AG20443 (cell line): ENCODE measurements around the gene RGS2.

Source experiments
- DNase-seq: peaks from one replicate; pipeline ENCODE4 v3.0.0; 2012; ENCODE audit warnings: low spot score, mixed read lengths

Gene RGS2

GRCh38 chr1:192808518-192809306 is at the start of gene RGS2:
RGS2 (plus strand) TSS chr1:192809039; CDS start chr1:192809072, 33 bp downstream.
- DNase-seq: peak; percentile 97

GRCh38 chr1:192759104-192759503 is 49.7 kb upstream of the RGS2 start:
- no peak for DNase-seq

- no peak for DNase-seq
Observed at GRCh38 chr1:192762265-192762664, 46.6 kb upstream of the RGS2 start.

- no peak for DNase-seq
Observed at GRCh38 chr1:192763243-192763642, 45.6 kb upstream of the RGS2 start.

GRCh38 chr1:192763756-192764155 is 45.1 kb upstream of the RGS2 start:
- DNase-seq: peak; percentile 12

GRCh38 chr1:192764675-192765074 is 44.2 kb upstream of the RGS2 start:
- no peak for DNase-seq

GRCh38 chr1:192766009-192766625 is 42.7 kb upstream of the RGS2 start:
- peak; percentile 10 for DNase-seq

GRCh38 chr1:192766876-192767275 is 42.0 kb upstream of the RGS2 start:
- DNase-seq: no peak

GRCh38 chr1:192767798-192768197 is 41.0 kb upstream of the RGS2 start:
- DNase-seq: no peak

GRCh38 chr1:192768463-192768862 is 40.4 kb upstream of the RGS2 start:
- no peak for DNase-seq

GRCh38 chr1:192771341-192771740 is 37.5 kb upstream of the RGS2 start:
- no peak for DNase-seq

GRCh38 chr1:192775631-192776030 is 33.2 kb upstream of the RGS2 start:
- no peak for DNase-seq

GRCh38 chr1:192776206-192776605 is 32.6 kb upstream of the RGS2 start:
- no peak for DNase-seq

- no peak for DNase-seq
Observed at GRCh38 chr1:192776998-192777397, 31.8 kb upstream of the RGS2 start.

- no peak for DNase-seq
Observed at GRCh38 chr1:192783791-192784190, 25.0 kb upstream of the RGS2 start.

GRCh38 chr1:192784397-192784796 is 24.4 kb upstream of the RGS2 start:
- no peak for DNase-seq

GRCh38 chr1:192786576-192786975 is 22.3 kb upstream of the RGS2 start:
- DNase-seq: no peak

- DNase-seq: peak; percentile 88
Observed at GRCh38 chr1:192787914-192788585, 20.8 kb upstream of the RGS2 start.

GRCh38 chr1:192789871-192790270 is 19.0 kb upstream of the RGS2 start:
- DNase-seq: no peak

GRCh38 chr1:192792628-192793027 is 16.2 kb upstream of the RGS2 start:
- DNase-seq: no peak

GRCh38 chr1:192793983-192794767 is 14.7 kb upstream of the RGS2 start:
- DNase-seq: no peak

GRCh38 chr1:192794768-192795035 is 14.1 kb upstream of the RGS2 start:
- no peak for DNase-seq
